WERI-Rb-1 (cell line): ENCODE measurements around the gene HOXA4.

Experiments used
- DNase-seq: peaks from one replicate; pipeline ENCODE4 v3.0.0-alpha.2; 2020
- H3K27ac ChIP-seq: fragments of 250-450 bp; sonication (Bioruptor Pico); 2 replicates; pipeline ENCODE4 v1.5.1; 2020; ENCODE audit warnings: mild to moderate bottlenecking, moderate library complexity
- H3K27me3 ChIP-seq: fragments of 250-450 bp; sonication (Bioruptor Pico); 2 replicates; pipeline ENCODE4 v1.5.1; 2021; ENCODE audit warnings: mild to moderate bottlenecking, low read depth, moderate library complexity; ENCODE audit not compliant: insufficient read depth, severe bottlenecking
- H3K36me3 ChIP-seq: fragments of 250-450 bp; sonication (Bioruptor Pico); 2 replicates; pipeline ENCODE4 v1.5.1; 2020; ENCODE audit warnings: mild to moderate bottlenecking, moderate library complexity
- H3K4me3 ChIP-seq: 2 replicates; pipeline ENCODE4 v1.5.1; 2011; ENCODE audit warnings: low read depth, mild to moderate bottlenecking, control low read depth, low read length
- H3K9me3 ChIP-seq: fragments of 250-450 bp; sonication (Bioruptor Pico); 2 replicates; pipeline ENCODE4 v1.5.1; 2021; ENCODE audit warnings: mild to moderate bottlenecking, moderate library complexity; ENCODE audit not compliant: severe bottlenecking
- CTCF ChIP-seq: IDR thresholded peaks from 2 replicates; pipeline ENCODE4 v1.5.1; 2011; ENCODE audit warnings: low read depth, mild to moderate bottlenecking, control low read depth, inconsistent platforms, low read length

HOXA4 gene

GRCh38 chr7:27170426-27171324, 40.1 kb upstream of the HOXA4 start:
- Histone ChIP-seq H3K9me3 (peaks cover 17% of the 10 kb centered on the region), H3K36me3 (no peaks in the 10 kb centered on the region), H3K4me3 (no peak overlapping the region), H3K27ac (no peak overlapping the region), H3K27me3 (peaks cover 82% of the 10 kb centered on the region)
- no peak for DNase-seq
- TF ChIP-seq CTCF, result no peak

GRCh38 chr7:27169658-27170425, 39.3 kb upstream of the HOXA4 start:
- Histone ChIP-seq H3K4me3 (no peak overlapping the region), H3K36me3 (no peaks in the 10 kb centered on the region), H3K9me3 (peaks cover 21% of the 10 kb centered on the region), H3K27ac (no peak overlapping the region), H3K27me3 (peaks cover 82% of the 10 kb centered on the region)
- DNase-seq, result no peak
- TF ChIP-seq CTCF, result no peak

- Histone ChIP-seq H3K36me3 (no peaks in the 10 kb centered on the region), H3K4me3 (no peak overlapping the region), H3K27me3 (peaks cover 78% of the 10 kb centered on the region), H3K27ac (no peak overlapping the region), H3K9me3 (peaks cover 21% of the 10 kb centered on the region)
- DNase-seq, result no peak
- TF ChIP-seq CTCF, result no peak
Observed at GRCh38 chr7:27168265-27168947, 37.8 kb upstream of the HOXA4 start.

GRCh38 chr7:27167916-27168264, 37.3 kb upstream of the HOXA4 start:
- Histone ChIP-seq H3K27ac (no peak overlapping the region), H3K9me3 (peaks cover 21% of the 10 kb centered on the region), H3K27me3 (peaks cover 73% of the 10 kb centered on the region), H3K36me3 (no peaks in the 10 kb centered on the region), H3K4me3 (no peak overlapping the region)
- TF ChIP-seq CTCF, result no peak
- DNase-seq, result no peak

- Histone ChIP-seq H3K36me3 (no peaks in the 10 kb centered on the region), H3K27me3 (peaks cover 67% of the 10 kb centered on the region)
Observed at GRCh38 chr7:27166531-27167505, 36.3 kb upstream of the HOXA4 start.

More at GRCh38 chr7:27166531-27167505, 36.3 kb upstream of the HOXA4 start:
- Histone ChIP-seq H3K4me3 (peak overlapping the region; percentile 26), H3K27ac (no peak overlapping the region), H3K9me3 (peaks cover 21% of the 10 kb centered on the region)
- DNase-seq, result no peak
- TF ChIP-seq CTCF, result no peak
